ENCODE data around the gene STXBP6. TPM values are rescaled to one million over a fixed set of nuclear protein-coding genes. Genes with fewer than 3 reads are reported as not detected.
A peak's percentile ranks its signal among the peaks of the same experiment; 100 is the strongest.

The STXBP6 gene
- total RNA-seq, 1 donor from 2014 or later: 6.8 TPM

DNA sequence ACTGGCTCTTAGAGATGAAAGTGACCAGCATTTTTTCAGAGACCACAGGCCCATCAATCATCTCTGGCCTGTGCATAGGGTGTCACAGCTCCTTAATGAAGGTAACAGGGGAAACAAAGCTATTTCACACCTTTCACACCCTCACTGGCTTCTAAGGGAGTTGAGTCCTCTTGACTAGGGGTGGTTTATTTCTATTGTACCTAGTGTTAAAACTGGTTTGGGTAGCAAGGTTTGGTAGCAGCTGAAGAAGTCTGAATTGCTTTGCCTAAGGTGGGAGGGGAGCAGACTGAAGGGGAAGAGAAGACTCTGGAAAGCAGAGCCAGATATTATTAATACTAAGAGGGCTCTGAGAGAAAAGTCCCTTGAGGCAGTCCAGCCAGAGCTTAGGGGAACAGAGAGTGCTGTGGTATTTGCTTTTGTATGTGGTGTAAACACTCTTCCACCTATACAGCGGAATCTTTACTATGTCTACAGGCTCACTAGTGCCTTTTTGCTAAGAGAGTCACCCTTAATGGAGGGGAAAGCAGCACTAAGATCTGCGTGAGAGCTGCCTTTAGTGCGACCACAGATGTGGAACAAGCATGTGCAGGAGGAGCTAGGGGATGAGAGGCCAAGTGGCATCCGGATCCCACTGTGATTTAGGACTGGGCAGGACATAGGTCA is 95.8 kb downstream of the STXBP6 start:
- Mint-ChIP-seq H3K4me1 (peaks cover 19% of the 10 kb centered on the region), H3K27me3 (ENCODE audit: low read depth) (no peaks in the 10 kb centered on the region), H3K27ac (ENCODE audit: unreplicated experiment) (no peak overlapping the region), H3K36me3 (ENCODE audit: low read depth) (peaks cover 2% of the 10 kb centered on the region), H3K9me3 (peaks cover 4% of the 10 kb centered on the region), H3K4me3 (no peak overlapping the region)
- TF ChIP-seq, protein P1, sequence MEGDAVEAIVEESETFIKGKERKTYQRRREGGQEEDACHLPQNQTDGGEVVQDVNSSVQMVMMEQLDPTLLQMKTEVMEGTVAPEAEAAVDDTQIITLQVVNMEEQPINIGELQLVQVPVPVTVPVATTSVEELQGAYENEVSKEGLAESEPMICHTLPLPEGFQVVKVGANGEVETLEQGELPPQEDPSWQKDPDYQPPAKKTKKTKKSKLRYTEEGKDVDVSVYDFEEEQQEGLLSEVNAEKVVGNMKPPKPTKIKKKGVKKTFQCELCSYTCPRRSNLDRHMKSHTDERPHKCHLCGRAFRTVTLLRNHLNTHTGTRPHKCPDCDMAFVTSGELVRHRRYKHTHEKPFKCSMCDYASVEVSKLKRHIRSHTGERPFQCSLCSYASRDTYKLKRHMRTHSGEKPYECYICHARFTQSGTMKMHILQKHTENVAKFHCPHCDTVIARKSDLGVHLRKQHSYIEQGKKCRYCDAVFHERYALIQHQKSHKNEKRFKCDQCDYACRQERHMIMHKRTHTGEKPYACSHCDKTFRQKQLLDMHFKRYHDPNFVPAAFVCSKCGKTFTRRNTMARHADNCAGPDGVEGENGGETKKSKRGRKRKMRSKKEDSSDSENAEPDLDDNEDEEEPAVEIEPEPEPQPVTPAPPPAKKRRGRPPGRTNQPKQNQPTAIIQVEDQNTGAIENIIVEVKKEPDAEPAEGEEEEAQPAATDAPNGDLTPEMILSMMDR (conservative IDR thresholded peaks at IDR 0.05): no peak
- DNase-seq (ENCODE audit: low read depth, low spot score): no peak

DNA sequence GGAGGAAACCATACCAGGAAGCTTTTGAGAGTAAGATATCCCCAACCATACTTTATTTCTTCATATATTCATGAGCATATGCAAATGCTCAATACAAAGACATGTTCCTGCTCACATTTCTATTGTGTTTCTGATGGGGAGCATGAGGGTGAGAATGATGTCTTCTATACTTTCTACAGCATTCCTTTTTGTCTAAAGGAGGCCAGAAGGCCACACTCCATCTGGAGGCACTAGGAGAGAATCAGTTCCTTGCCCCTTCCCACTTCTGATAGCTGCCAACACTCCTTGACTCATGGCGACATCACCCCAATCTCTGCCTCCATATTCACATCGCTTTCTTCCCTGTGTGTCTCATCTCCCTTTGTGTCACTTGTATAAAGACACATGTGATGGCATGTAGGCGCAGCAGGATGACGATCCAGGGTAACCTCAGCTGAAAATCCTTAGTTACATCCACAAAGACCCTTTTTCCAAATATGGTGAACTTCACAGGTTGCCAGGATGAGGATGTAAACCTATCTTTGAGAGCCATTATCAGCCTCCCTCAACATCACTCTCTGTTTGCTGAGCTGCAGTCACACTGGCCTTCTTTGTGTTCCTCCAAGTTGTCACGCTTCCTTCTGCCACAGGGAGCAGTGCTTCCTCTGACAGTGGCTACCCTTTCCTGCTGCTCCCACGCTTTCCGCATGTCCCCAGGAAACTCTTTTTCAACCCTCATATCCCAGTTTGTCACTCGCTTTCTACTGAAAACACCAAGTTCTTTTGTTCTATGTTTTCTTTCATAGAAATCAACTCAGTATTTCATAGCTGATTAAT is 96.9 kb downstream of the STXBP6 start:
- Mint-ChIP-seq H3K27ac (ENCODE audit: unreplicated experiment) (peak overlapping the region; percentile 13), H3K4me1 (peaks cover 10% of the 10 kb centered on the region), H3K36me3 (ENCODE audit: low read depth) (peaks cover 2% of the 10 kb centered on the region), H3K4me3 (no peak overlapping the region), H3K27me3 (ENCODE audit: low read depth) (no peaks in the 10 kb centered on the region), H3K9me3 (peaks cover 4% of the 10 kb centered on the region)
- peak; percentile 34 for DNase-seq (ENCODE audit: low read depth, low spot score)
- TF ChIP-seq, protein P1 (conservative IDR thresholded peaks at IDR 0.05): peak; percentile 38

DNA sequence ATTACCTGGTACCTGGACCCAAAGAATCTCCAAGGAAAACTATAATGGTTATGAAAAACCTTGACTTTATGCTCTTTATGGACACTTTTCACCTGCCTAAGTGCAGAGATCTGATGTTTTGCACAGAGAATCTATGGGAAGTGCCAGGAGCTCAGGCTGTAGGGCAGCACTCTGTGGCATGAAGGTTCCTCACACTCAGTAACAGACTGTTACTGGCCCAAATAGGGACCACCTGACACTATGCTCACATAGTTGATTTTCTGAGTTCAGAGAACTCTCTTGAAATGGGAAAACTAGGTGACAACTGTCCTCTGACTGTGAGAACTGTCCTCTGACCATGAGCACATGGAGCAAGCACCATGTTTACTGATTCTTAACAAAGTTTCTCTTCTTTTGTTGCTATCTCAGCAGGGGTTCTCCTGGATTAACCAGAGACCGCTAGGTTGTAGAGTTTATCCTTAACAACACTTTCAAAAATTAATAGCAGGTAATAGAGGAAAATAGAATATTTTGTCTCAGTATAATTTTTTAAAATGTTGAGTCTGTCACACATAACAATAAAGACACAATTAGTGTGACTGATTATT is 101.6 kb downstream of the STXBP6 start:
- Mint-ChIP-seq H3K27ac (ENCODE audit: unreplicated experiment) (no peak overlapping the region), H3K4me1 (peaks cover 5% of the 10 kb centered on the region), H3K9me3 (peaks cover 4% of the 10 kb centered on the region), H3K36me3 (ENCODE audit: low read depth) (peaks cover 2% of the 10 kb centered on the region), H3K4me3 (no peak overlapping the region), H3K27me3 (ENCODE audit: low read depth) (no peaks in the 10 kb centered on the region)
- TF ChIP-seq, protein P1 (conservative IDR thresholded peaks at IDR 0.05): no peak
- no peak for DNase-seq (ENCODE audit: low read depth, low spot score)

DNA sequence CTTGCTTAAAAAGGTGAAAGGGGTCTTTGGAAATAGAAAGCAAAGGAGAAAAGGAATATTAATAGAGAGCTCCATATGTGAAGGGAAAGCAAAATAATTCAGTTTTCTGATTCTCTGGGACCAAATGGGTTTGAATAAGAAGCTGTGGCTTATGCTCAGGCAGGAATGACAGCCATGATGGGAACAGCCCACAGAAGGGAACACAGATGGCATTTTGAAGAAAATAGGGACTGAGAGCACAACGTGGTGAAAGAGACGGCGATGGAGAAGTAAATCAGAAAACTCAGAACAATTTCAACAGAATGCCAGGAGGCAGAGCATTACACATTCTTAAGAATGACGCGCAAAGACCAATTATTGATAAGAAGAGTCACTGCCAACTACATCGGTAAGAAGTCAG is 102.8 kb downstream of the STXBP6 start:
- TF ChIP-seq, protein P1 (conservative IDR thresholded peaks at IDR 0.05): no peak
- H3K4me1 Mint-ChIP-seq: peaks cover 10% of the 10 kb centered on the region
- H3K9me3 Mint-ChIP-seq: no peaks in the 10 kb centered on the region
- no peak overlapping the region for H3K4me3 Mint-ChIP-seq
- DNase-seq (ENCODE audit: low read depth, low spot score): no peak
- H3K27ac Mint-ChIP-seq (ENCODE audit: unreplicated experiment): no peak overlapping the region
- H3K27me3 Mint-ChIP-seq (ENCODE audit: low read depth): no peaks in the 10 kb centered on the region
- no peaks in the 10 kb centered on the region for H3K36me3 Mint-ChIP-seq (ENCODE audit: low read depth)

DNA sequence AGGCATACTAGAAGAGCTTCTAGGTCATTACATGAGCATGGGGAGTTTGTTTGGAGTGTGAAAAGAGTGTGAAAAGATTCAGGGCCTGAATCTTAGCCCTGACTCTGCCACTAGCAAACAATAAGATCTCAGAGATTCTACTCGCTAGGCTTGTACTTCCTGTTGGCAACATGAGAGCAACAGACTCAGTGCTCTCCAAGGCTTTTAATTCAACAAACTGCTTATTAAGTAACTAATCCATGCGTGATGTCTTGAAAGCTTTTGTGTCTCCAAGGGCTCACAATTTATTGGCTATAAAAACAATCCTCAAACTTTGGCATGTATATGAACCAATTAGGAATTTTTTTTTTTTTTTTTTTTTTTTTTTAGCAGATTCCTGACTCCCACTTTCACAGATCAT is 105.1 kb downstream of the STXBP6 start:
- H3K27me3 Mint-ChIP-seq (ENCODE audit: low read depth): no peaks in the 10 kb centered on the region
- no peaks in the 10 kb centered on the region for H3K9me3 Mint-ChIP-seq
- DNase-seq (ENCODE audit: low read depth, low spot score): no peak
- peaks cover 15% of the 10 kb centered on the region for H3K4me1 Mint-ChIP-seq
- no peaks in the 10 kb centered on the region for H3K36me3 Mint-ChIP-seq (ENCODE audit: low read depth)
- H3K4me3 Mint-ChIP-seq: no peak overlapping the region
- no peak overlapping the region for H3K27ac Mint-ChIP-seq (ENCODE audit: unreplicated experiment)
- TF ChIP-seq, protein P1 (conservative IDR thresholded peaks at IDR 0.05): no peak
